BJ (cell line): ENCODE measurements around the gene SLC22A23. TPM values are rescaled to one million over a fixed set of nuclear protein-coding genes. Genes with fewer than 3 reads are reported as not detected.

ENCODE experiments used
- CTCF ChIA-PET: fragments of 350-600 bp; formaldehyde crosslinking; extraction: SDS; loops from one replicate; lab custom pipeline; 2021; ENCODE audit warnings: antibody characterized with exemption, inconsistent platforms; lab: Yijun Ruan, JAX
- POLR2A ChIA-PET: fragments of 300-600 bp; sonication (Branson Sonifier 250); formaldehyde crosslinking; extraction: SDS; loops from one replicate; lab custom pipeline; 2021; ENCODE audit warnings: antibody characterized with exemption; lab: Charles Lee
- DNase-seq: peaks from one replicate; pipeline ENCODE4 v3.0.0-alpha.2; 2011; ENCODE audit warnings: low read depth
- H3K27me3 ChIP-seq: 2 replicates; pipeline ENCODE4 v1.6.0; 2011; ENCODE audit warnings: low read length; ENCODE audit not compliant: control insufficient read depth, insufficient read depth
- H3K36me3 ChIP-seq: 2 replicates; pipeline ENCODE4 v1.5.1; 2011; ENCODE audit warnings: low read length; ENCODE audit not compliant: control insufficient read depth, insufficient read depth
- H3K4me3 ChIP-seq: 2 replicates; pipeline ENCODE4 v1.5.1; 2011; ENCODE audit warnings: low read depth, mild to moderate bottlenecking, control low read depth, low read length
- polyA plus RNA-seq: library from polyadenylated mRNA; depleted of rRNA; stranded (reverse); fragments of >200 nt; gene quantifications from 2 replicates; pipeline ENCODE4 v1.2.3, GENCODE V29; 2011
- TF ChIP-seq, protein P1 (sequence below): IDR thresholded peaks from 2 replicates; pipeline ENCODE4 v1.5.1; 2011; ENCODE audit warnings: low read depth, mild to moderate bottlenecking, control low read depth, inconsistent platforms, low read length, moderate library complexity; ENCODE audit not compliant: insufficient read depth

The SLC22A23 gene
- polyA plus RNA-seq, 1 experiment = 0.44 TPM

DNA sequence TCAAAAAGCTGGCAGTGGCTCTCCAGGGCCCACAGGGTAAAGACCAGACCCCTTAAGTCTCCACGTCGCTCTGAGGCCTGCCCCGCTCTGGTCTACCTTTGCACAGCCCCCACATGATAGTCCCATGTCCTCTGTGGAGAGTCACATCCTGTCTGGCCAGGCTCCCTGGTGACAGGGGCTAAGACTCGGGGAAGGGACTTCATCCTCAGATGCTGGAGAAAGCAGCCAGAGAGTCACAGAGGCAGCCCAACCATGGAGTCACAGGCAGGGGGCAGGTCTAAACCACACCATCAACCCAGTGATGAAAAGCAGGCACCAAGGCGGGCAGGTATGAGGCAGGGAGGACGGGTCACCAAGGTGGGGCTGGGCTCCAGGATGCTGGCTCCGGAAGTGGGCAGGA is 62.2 kb downstream of the SLC22A23 start:
- Histone ChIP-seq H3K4me3 (no peak overlapping the region), H3K27me3 (peaks cover 6% of the 10 kb centered on the region), H3K36me3 (no peaks in the 10 kb centered on the region)
- CTCF ChIA-PET = no interaction called here
- TF ChIP-seq, protein P1, sequence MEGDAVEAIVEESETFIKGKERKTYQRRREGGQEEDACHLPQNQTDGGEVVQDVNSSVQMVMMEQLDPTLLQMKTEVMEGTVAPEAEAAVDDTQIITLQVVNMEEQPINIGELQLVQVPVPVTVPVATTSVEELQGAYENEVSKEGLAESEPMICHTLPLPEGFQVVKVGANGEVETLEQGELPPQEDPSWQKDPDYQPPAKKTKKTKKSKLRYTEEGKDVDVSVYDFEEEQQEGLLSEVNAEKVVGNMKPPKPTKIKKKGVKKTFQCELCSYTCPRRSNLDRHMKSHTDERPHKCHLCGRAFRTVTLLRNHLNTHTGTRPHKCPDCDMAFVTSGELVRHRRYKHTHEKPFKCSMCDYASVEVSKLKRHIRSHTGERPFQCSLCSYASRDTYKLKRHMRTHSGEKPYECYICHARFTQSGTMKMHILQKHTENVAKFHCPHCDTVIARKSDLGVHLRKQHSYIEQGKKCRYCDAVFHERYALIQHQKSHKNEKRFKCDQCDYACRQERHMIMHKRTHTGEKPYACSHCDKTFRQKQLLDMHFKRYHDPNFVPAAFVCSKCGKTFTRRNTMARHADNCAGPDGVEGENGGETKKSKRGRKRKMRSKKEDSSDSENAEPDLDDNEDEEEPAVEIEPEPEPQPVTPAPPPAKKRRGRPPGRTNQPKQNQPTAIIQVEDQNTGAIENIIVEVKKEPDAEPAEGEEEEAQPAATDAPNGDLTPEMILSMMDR = no peak
- DNase-seq = no peak
- POLR2A ChIA-PET = no interaction called here

GRCh38 chr6:3393836-3394202 is 63.0 kb downstream of the SLC22A23 start:
- TF ChIP-seq, protein P1 = no peak
- Histone ChIP-seq H3K27me3 (peaks cover 6% of the 10 kb centered on the region), H3K36me3 (no peaks in the 10 kb centered on the region), H3K4me3 (no peak overlapping the region)
- ChIA-PET CTCF (no interaction called here), POLR2A (no interaction called here)
- no peak for DNase-seq

DNA sequence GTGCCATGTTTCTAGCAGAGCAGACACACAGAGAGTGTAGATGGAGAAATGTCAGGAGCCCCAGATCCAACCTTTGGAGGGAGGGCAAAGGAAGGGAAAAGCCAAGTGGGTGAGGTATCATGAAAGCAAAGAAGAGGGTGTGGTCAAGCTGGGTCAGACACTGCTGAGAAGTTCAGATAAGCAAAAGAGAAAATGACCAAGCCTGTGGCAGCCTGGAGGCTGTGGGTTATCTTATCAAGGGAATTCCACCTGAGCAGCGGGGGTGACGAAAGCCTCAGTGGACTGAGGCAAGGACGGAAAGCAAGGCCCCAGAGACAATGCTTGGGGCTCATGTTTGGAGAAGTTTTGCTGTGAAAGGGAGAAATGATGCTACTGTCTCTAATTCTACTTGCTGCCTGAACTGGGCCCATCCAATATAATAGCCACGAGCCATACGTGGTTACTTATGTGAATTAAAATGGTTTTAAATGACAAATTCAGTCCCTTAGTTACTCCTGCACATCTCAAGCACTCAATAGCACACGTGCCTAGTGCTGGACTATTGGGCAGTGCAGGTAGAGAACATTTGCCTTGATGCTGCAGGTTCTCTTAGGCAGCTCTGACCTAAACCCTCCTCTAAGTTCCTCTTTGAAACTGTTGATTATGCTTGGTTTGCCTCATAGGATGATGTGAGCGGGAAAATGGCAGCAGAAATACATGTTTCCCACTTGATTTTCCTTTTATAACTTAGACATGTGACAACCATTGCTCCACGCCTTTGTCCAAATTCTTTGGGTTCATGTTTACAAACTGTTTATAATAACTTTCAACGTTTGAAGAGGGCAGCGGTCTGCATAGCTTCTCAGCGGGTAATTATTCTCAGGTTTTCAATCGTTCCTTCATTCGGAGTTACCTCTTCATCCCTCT is 63.7 kb downstream of the SLC22A23 start:
- H3K36me3 ChIP-seq = no peaks in the 10 kb centered on the region
- TF ChIP-seq, protein P1 = no peak
- POLR2A ChIA-PET = no interaction called here
- peaks cover 6% of the 10 kb centered on the region for H3K27me3 ChIP-seq
- no peak for DNase-seq
- CTCF ChIA-PET = no interaction called here
- H3K4me3 ChIP-seq = no peak overlapping the region

GRCh38 chr6:3391902-3392458 is 64.9 kb downstream of the SLC22A23 start:
- no peak for DNase-seq
- CTCF ChIA-PET = interaction anchor here (0.6 to 1.9 kb wide), 2 partner anchors 13 to 19 kb away, joined by 3 to 5 read pairs; no protein-coding TSS in a partner anchor
- no peak overlapping the region for H3K4me3 ChIP-seq
- POLR2A ChIA-PET = no interaction called here
- peaks cover 8% of the 10 kb centered on the region for H3K27me3 ChIP-seq
- TF ChIP-seq, protein P1 = no peak
- H3K36me3 ChIP-seq = no peaks in the 10 kb centered on the region

GRCh38 chr6:3390698-3391097 is 66.2 kb downstream of the SLC22A23 start:
- no peaks in the 10 kb centered on the region for H3K36me3 ChIP-seq
- H3K27me3 ChIP-seq = peaks cover 11% of the 10 kb centered on the region
- H3K4me3 ChIP-seq = no peak overlapping the region
- no peak for DNase-seq
- CTCF ChIA-PET = interaction anchor here (0.8 to 1.9 kb wide), 2 partner anchors 20 to 111 kb away, joined by 4 to 5 read pairs; no protein-coding TSS in a partner anchor
- POLR2A ChIA-PET = no interaction called here
- TF ChIP-seq, protein P1 = no peak
